GM12878 (cell line): ENCODE data around the gene NAXE. TPM values are rescaled to one million over a fixed set of nuclear protein-coding genes. Genes with fewer than 3 reads are reported as not detected.

ENCODE experiments used
- ASH2L ChIP-seq: fragments of 300-600, 200-600 bp; sonication (generic); IDR thresholded peaks from 2 replicates; pipeline ENCODE4 v1.6.1; 2017; ENCODE audit warnings: low read depth, mild to moderate bottlenecking, borderline replicate concordance
- CBX5 ChIP-seq: sonication (generic); IDR thresholded peaks from 2 replicates; pipeline ENCODE4 v1.6.1; 2016; ENCODE audit warnings: low read depth, moderate library complexity, mild to moderate bottlenecking, inconsistent platforms
- EED ChIP-seq: sonication (generic); IDR thresholded peaks from 2 replicates; pipeline ENCODE4 v1.6.1; 2016; ENCODE audit warnings: antibody characterized with exemption, low read depth
- HDGF ChIP-seq: fragments of 450-650 bp; IDR thresholded peaks from 2 replicates; pipeline ENCODE4 v1.6.1; 2016; ENCODE audit warnings: antibody characterized with exemption
- KDM1A ChIP-seq: fragments of 200-600 bp; sonication (generic); IDR thresholded peaks from 2 replicates; pipeline ENCODE4 v1.6.1; 2016; ENCODE audit warnings: borderline replicate concordance
- MAX ChIP-seq: IDR thresholded peaks from 2 replicates; pipeline ENCODE4 v1.6.1; 2012; ENCODE audit warnings: low read depth, low read length, improper control_type of control experiment
- MEF2A ChIP-seq: IDR thresholded peaks from 2 replicates; pipeline ENCODE4 v1.6.1; 2011; ENCODE audit warnings: low read depth, mild to moderate bottlenecking, low read length, moderate library complexity; ENCODE audit not compliant: insufficient read depth
- MYC ChIP-seq: IDR thresholded peaks from 2 replicates; pipeline ENCODE4 v1.6.1; 2011; ENCODE audit warnings: mild to moderate bottlenecking, low read length, moderate library complexity, inconsistent platforms; ENCODE audit not compliant: insufficient read depth, insufficient replicate concordance, insufficient read length, severe bottlenecking
- NFYA ChIP-seq: IDR thresholded peaks from 2 replicates; pipeline ENCODE4 v1.6.1; 2011; ENCODE audit warnings: low read depth, mild to moderate bottlenecking, low read length, improper control_type of control experiment, borderline replicate concordance
- PBX3 ChIP-seq: IDR thresholded peaks from 2 replicates; pipeline ENCODE4 v1.6.1; 2011; ENCODE audit warnings: mild to moderate bottlenecking, low read depth, low read length, moderate library complexity; ENCODE audit not compliant: insufficient replicate concordance
- RCOR1 ChIP-seq: conservative IDR thresholded peaks from 2 replicates; pipeline ENCODE4 v1.6.1; 2012; ENCODE audit warnings: low read depth, low read length, improper control_type of control experiment
- STAT1 ChIP-seq: fragments of 450-650 bp; conservative IDR thresholded peaks from 2 replicates; pipeline ENCODE4 v1.6.1; 2014; ENCODE audit warnings: antibody characterized with exemption, mild to moderate bottlenecking
- STAT3 ChIP-seq: IDR thresholded peaks from 2 replicates; pipeline ENCODE4 v1.6.1; 2011; ENCODE audit warnings: low read depth, low read length, improper control_type of control experiment
- TAF1 ChIP-seq: IDR thresholded peaks from 2 replicates; pipeline ENCODE4 v1.6.1; 2011; ENCODE audit warnings: mild to moderate bottlenecking, low read depth, low read length, borderline replicate concordance
- TARDBP ChIP-seq: IDR thresholded peaks from 2 replicates; pipeline ENCODE4 v1.6.1; 2016; ENCODE audit warnings: borderline replicate concordance
- YY1 ChIP-seq: IDR thresholded peaks from 2 replicates; pipeline ENCODE4 v1.6.1; 2011; ENCODE audit warnings: low read depth, mild to moderate bottlenecking, low read length
- ZNF24 ChIP-seq: fragments of 450-650 bp; IDR thresholded peaks from 2 replicates; pipeline ENCODE4 v1.6.1; 2017; ENCODE audit warnings: antibody characterized with exemption, mild to moderate bottlenecking
- polyA plus RNA-seq, 11 experiments: library from polyadenylated mRNA; depleted of rRNA in 4 of 11; unstranded in 6 of 11; stranded (reverse) in 5 of 11; fragments of >200 nt; fragmentation: Nextera tagmentation in 4 of 11; fragmentation: Illumina TruSeq in 1 of 11; extraction: Ambion mirVana in 4 of 11; extraction: Trizol in 1 of 11; gene quantifications; 1 replicate in 1 of 11; 2 replicates in 10 of 11; pipeline versions ENCODE4 v1.2.1 to v1.2.3, GENCODE V29; 2011 to 2016; ENCODE audit warnings: inconsistent platforms in 2 of 11, missing spikeins in 2 of 11, low read depth in 1 of 11
- total RNA-seq, 4 experiments: library from RNA; depleted of rRNA in 3 of 4; stranded (reverse); fragments of >200 nt in 3 of 4; fragmentation: Illumina TruSeq in 1 of 4; extraction: Trizol in 1 of 4; gene quantifications; 2 replicates each; pipeline versions ENCODE4 v1.2.1 to v1.2.3, GENCODE V29; 2013 to 2021
- TF ChIP-seq, protein P1 (sequence below): fragments of 150-350 bp; IDR thresholded peaks from 2 replicates; pipeline ENCODE4 v1.6.1; 2014; ENCODE audit warnings: mild to moderate bottlenecking, low read depth, low read length
- TF ChIP-seq, protein P2 (sequence below): fragments of 450-650 bp; formaldehyde crosslinking; IDR thresholded peaks from 2 replicates; pipeline ENCODE4 v1.4.0; 2022; ENCODE audit warnings: mild to moderate bottlenecking, moderate library complexity

The NAXE gene
- total and polyA plus RNA-seq, 10 of the 15 experiments (the other 5 are each of a cell fraction or from before 2014, with no cell fraction given) = 17.8 to 93.3 (median 68.8) TPM

DNA sequence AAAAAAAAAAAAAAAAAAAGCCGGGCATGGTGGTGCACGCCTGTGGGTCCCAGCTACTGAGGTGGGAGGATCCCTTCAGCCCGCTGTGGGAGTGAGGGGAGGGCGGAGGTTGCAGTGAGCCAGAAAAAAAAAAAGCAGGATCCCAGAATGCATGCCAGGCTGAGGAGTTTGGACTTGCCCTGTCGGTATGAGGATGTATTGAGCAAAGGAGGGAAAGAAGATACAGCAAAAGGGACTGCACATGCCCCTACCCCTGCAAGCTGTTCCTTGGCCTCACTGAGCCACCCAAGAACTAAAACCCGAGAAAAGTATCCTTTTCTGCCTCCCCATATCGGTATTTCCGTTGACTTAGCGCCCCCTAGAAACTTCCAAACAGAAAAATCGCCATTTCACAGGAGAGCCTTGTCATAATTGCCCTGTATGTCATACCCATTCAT, 11.0 kb downstream of the NAXE start (continued):
- TF ChIP-seq PBX3 (no peak), STAT3 (no peak), MEF2A (no peak), ZNF24 (no peak), CBX5 (no peak), STAT1 (no peak), NFYA (no peak), MAX (no peak), HDGF (no peak), KDM1A (no peak), ASH2L (no peak), RCOR1 (no peak), TAF1 (no peak), YY1 (peak; percentile 40; the same call in 1 of the 2 replicates), MYC (no peak), EED (0 out of 2 replicates have a peak, but pooled peaks have one; percentile 21), TARDBP (no peak)
- TF ChIP-seq, protein P1, sequence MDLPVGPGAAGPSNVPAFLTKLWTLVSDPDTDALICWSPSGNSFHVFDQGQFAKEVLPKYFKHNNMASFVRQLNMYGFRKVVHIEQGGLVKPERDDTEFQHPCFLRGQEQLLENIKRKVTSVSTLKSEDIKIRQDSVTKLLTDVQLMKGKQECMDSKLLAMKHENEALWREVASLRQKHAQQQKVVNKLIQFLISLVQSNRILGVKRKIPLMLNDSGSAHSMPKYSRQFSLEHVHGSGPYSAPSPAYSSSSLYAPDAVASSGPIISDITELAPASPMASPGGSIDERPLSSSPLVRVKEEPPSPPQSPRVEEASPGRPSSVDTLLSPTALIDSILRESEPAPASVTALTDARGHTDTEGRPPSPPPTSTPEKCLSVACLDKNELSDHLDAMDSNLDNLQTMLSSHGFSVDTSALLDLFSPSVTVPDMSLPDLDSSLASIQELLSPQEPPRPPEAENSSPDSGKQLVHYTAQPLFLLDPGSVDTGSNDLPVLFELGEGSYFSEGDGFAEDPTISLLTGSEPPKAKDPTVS = no peak
- TF ChIP-seq, protein P2, sequence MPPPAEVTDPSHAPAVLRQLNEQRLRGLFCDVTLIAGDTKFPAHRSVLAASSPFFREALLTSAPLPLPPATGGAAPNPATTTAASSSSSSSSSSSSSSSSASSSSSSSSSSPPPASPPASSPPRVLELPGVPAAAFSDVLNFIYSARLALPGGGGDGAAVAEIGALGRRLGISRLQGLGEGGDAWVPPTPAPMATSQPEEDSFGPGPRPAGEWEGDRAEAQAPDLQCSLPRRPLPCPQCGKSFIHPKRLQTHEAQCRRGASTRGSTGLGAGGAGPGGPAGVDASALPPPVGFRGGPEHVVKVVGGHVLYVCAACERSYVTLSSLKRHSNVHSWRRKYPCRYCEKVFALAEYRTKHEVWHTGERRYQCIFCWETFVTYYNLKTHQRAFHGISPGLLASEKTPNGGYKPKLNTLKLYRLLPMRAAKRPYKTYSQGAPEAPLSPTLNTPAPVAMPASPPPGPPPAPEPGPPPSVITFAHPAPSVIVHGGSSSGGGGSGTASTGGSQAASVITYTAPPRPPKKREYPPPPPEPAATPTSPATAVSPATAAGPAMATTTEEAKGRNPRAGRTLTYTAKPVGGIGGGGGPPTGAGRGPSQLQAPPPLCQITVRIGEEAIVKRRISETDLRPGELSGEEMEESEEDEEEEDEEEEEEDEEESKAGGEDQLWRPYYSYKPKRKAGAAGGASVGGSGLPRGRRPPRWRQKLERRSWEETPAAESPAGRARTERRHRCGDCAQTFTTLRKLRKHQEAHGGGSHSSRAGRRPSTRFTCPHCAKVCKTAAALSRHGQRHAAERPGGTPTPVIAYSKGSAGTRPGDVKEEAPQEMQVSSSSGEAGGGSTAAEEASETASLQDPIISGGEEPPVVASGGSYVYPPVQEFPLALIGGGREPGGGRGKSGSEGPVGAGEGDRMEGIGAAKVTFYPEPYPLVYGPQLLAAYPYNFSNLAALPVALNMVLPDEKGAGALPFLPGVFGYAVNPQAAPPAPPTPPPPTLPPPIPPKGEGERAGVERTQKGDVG = no peak
- TF ChIP-seq, all 136 proteins: peak for 6
